Panc1 (cell line): ENCODE results near the gene MDFI.

Experiments used
- POLR2AphosphoS5 ChIP-seq: IDR thresholded peaks from 2 replicates; pipeline ENCODE4 v1.6.1; 2012; ENCODE audit warnings: mild to moderate bottlenecking, low read depth, low read length, moderate library complexity
- TF ChIP-seq, protein P1 (sequence below): fragments of 450-650 bp; IDR thresholded peaks from 2 replicates; pipeline ENCODE4 v1.5.1; 2017; ENCODE audit warnings: mild to moderate bottlenecking
- TF ChIP-seq, protein P2 (sequence below), 2 experiments: IDR thresholded peaks; 2 replicates each; pipeline ENCODE4 v1.6.1; 2011 to 2012; ENCODE audit warnings: low read depth in 2 of 2, control low read depth in 1 of 2, low read length in 1 of 2, mild to moderate bottlenecking in 1 of 2, moderate library complexity in 1 of 2; ENCODE audit not compliant: insufficient read depth in 1 of 2

DNA sequence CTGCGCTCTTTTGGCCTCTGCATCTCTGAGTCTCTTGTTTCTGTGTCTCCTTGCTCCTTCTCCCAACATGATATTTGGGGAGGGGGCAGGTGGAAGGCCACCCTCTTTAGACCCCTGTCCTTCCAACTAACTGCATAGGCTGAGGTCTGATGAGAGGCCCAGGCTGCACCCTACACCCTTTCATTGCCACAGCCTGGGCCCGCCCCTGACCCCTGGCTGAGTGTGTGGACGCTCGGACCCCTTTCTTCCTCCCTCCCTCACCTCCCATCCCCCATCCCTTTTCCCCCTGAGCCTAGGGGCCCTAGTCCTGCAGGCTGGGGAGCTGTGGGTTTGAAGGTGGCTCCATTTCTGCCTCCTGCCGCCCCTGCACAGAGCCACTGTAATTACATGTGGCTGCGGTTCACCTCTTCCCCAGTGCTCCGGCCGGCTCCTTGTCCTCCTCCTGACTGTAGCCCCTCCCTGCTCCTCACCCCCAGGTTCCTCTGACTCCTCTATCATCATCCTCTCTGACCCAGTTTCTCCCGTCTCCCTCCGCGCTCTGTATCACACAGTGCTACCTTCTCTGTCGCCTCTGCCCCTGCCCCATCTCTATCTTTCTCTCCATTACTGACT is 6.8 kb downstream of the MDFI start:
- TF ChIP-seq, protein P1, sequence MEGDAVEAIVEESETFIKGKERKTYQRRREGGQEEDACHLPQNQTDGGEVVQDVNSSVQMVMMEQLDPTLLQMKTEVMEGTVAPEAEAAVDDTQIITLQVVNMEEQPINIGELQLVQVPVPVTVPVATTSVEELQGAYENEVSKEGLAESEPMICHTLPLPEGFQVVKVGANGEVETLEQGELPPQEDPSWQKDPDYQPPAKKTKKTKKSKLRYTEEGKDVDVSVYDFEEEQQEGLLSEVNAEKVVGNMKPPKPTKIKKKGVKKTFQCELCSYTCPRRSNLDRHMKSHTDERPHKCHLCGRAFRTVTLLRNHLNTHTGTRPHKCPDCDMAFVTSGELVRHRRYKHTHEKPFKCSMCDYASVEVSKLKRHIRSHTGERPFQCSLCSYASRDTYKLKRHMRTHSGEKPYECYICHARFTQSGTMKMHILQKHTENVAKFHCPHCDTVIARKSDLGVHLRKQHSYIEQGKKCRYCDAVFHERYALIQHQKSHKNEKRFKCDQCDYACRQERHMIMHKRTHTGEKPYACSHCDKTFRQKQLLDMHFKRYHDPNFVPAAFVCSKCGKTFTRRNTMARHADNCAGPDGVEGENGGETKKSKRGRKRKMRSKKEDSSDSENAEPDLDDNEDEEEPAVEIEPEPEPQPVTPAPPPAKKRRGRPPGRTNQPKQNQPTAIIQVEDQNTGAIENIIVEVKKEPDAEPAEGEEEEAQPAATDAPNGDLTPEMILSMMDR = no peak
- TF ChIP-seq POLR2AphosphoS5 = no peak
- TF ChIP-seq, protein P2, sequence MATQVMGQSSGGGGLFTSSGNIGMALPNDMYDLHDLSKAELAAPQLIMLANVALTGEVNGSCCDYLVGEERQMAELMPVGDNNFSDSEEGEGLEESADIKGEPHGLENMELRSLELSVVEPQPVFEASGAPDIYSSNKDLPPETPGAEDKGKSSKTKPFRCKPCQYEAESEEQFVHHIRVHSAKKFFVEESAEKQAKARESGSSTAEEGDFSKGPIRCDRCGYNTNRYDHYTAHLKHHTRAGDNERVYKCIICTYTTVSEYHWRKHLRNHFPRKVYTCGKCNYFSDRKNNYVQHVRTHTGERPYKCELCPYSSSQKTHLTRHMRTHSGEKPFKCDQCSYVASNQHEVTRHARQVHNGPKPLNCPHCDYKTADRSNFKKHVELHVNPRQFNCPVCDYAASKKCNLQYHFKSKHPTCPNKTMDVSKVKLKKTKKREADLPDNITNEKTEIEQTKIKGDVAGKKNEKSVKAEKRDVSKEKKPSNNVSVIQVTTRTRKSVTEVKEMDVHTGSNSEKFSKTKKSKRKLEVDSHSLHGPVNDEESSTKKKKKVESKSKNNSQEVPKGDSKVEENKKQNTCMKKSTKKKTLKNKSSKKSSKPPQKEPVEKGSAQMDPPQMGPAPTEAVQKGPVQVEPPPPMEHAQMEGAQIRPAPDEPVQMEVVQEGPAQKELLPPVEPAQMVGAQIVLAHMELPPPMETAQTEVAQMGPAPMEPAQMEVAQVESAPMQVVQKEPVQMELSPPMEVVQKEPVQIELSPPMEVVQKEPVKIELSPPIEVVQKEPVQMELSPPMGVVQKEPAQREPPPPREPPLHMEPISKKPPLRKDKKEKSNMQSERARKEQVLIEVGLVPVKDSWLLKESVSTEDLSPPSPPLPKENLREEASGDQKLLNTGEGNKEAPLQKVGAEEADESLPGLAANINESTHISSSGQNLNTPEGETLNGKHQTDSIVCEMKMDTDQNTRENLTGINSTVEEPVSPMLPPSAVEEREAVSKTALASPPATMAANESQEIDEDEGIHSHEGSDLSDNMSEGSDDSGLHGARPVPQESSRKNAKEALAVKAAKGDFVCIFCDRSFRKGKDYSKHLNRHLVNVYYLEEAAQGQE (IDR thresholded peaks at IDR 0.05; ENCODE audit: insufficient read depth in 1 of 2, low read depth in 2 of 2, low read length in 1 of 2) = no peak
